ENCODE results near the gene CYB5R4.

DNA sequence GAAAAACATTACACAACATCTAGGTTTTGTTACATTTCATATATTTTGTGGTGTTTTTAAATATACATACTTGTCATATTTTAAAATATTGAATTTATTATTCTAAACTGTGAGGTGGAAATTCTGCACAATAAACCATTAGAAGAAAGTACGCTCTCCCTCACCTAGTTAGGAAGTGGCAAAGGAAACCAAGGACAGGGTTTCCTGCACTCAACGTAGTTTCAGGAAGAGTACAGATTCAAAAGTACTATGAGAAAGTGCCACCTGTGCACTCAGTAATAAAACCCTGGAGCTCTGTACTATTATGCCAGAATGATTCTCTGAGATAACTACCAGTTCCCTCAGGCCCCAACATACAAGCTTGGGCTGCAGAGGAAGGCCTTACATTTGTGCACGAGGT lies 119.5 kb downstream of the CYB5R4 start:
- no peak for TF ChIP-seq CTCF (IDR thresholded peaks at IDR 0.05 in 4 of 5, conservative IDR thresholded peaks at IDR 0.05 in 1 of 5)
- TF ChIP-seq POLR2A (IDR thresholded peaks at IDR 0.05): no peak

Measured in gastrocnemius medialis (tissue), 4 donors.